HEK293 (cell line): ENCODE data around the gene HSD17B2.

Experiments used
- CTCF ChIA-PET: fragments of 350-600 bp; formaldehyde crosslinking; extraction: SDS; loops from one replicate; lab custom pipeline; 2021; ENCODE audit warnings: antibody characterized with exemption; lab: Yijun Ruan, JAX
- POLR2A ChIA-PET: fragments of 300-600 bp; formaldehyde crosslinking; extraction: SDS; loops from one replicate; lab custom pipeline; 2020; ENCODE audit warnings: antibody characterized with exemption, inconsistent platforms; lab: Yijun Ruan, JAX
- H3K27ac ChIP-seq: fragments of 200-500 bp; sonication (Bioruptor generic); 2 replicates; pipeline ENCODE4 v1.5.1; 2014; ENCODE audit warnings: low read depth, low read length, control low read depth, inconsistent platforms; ENCODE audit errors: extremely low read depth
- H3K36me3 ChIP-seq, 2 experiments: fragments of 200-500 bp in 1 of 2; sonication (Bioruptor generic) in 1 of 2; 1 replicate in 1 of 2; 2 replicates in 1 of 2; pipeline ENCODE4 v1.5.1; 2014 to 2017; ENCODE audit warnings: inconsistent platforms in 2 of 2, low read length in 2 of 2; ENCODE audit not compliant: control insufficient read depth in 2 of 2, insufficient read depth in 1 of 2
- H3K4me1 ChIP-seq: fragments of 200-500 bp; sonication (Bioruptor generic); 2 replicates; pipeline ENCODE4 v1.5.1; 2014; ENCODE audit warnings: mild to moderate bottlenecking, low read length, inconsistent platforms; ENCODE audit not compliant: control insufficient read depth, insufficient read depth
- H3K4me3 ChIP-seq: 2 replicates; pipeline ENCODE4 v1.5.1; 2011; ENCODE audit warnings: low read depth, mild to moderate bottlenecking, control low read depth, low read length, moderate library complexity
- H3K9me3 ChIP-seq: fragments of 200-500 bp; sonication (Bioruptor generic); 2 replicates; pipeline ENCODE4 v1.5.1; 2014; ENCODE audit warnings: low read depth, low read length, inconsistent platforms; ENCODE audit not compliant: control insufficient read depth, insufficient read depth
- BCL11B ChIP-seq: fragments of 450-650 bp; formaldehyde crosslinking; IDR thresholded peaks from 2 replicates; pipeline ENCODE4 v1.5.1; 2016; ENCODE audit warnings: low read depth, missing biosample characterization, missing genetic modification characterization
- ELK4 ChIP-seq: IDR thresholded peaks from 2 replicates; pipeline ENCODE4 v1.6.1; 2011; ENCODE audit warnings: mild to moderate bottlenecking, low read depth, low read length, borderline replicate concordance
- FEZF1 ChIP-seq: fragments of 450-650 bp; formaldehyde crosslinking; IDR thresholded peaks from 2 replicates; pipeline ENCODE4 v1.5.1; 2016; ENCODE audit warnings: missing biosample characterization, missing genetic modification characterization
- INSM2 ChIP-seq: fragments of 450-650 bp; formaldehyde crosslinking; IDR thresholded peaks from 2 replicates; pipeline ENCODE4 v1.5.1; 2016; ENCODE audit warnings: missing biosample characterization, missing genetic modification characterization
- KLF1 ChIP-seq: fragments of 450-650 bp; formaldehyde crosslinking; IDR thresholded peaks from 2 replicates; pipeline ENCODE4 v1.5.1; 2016; ENCODE audit warnings: missing biosample characterization, missing genetic modification characterization
- KLF16 ChIP-seq: fragments of 450-650 bp; formaldehyde crosslinking; IDR thresholded peaks from 2 replicates; pipeline ENCODE4 v1.5.1; 2017; ENCODE audit warnings: missing biosample characterization, missing genetic modification characterization
- MEIS1 ChIP-seq: sonication (generic); formaldehyde crosslinking; IDR thresholded peaks from 2 replicates; pipeline ENCODE4 v1.8.1; 2022; ENCODE audit warnings: missing genetic modification reagents, mild to moderate bottlenecking, borderline replicate concordance
- SCRT1 ChIP-seq: fragments of 450-650 bp; formaldehyde crosslinking; IDR thresholded peaks from 2 replicates; pipeline ENCODE4 v1.5.1; 2016; ENCODE audit warnings: missing biosample characterization, missing genetic modification characterization, borderline replicate concordance
- ZBTB7A ChIP-seq: fragments of 450-650 bp; formaldehyde crosslinking; IDR thresholded peaks from 2 replicates; pipeline ENCODE4 v1.5.1; 2016; ENCODE audit warnings: low read depth, missing biosample characterization, missing genetic modification characterization
- ZFP41 ChIP-seq: fragments of 450-650 bp; formaldehyde crosslinking; IDR thresholded peaks from 2 replicates; pipeline ENCODE4 v1.5.1; 2016; ENCODE audit warnings: missing biosample characterization, missing genetic modification characterization, borderline replicate concordance
- ZIC2 ChIP-seq: fragments of 450-650 bp; formaldehyde crosslinking; IDR thresholded peaks from 2 replicates; pipeline ENCODE4 v1.5.1; 2016; ENCODE audit warnings: missing biosample characterization, missing genetic modification characterization
- ZNF114 ChIP-seq: fragments of 450-650 bp; formaldehyde crosslinking; IDR thresholded peaks from 2 replicates; pipeline ENCODE4 v1.5.0; 2017; ENCODE audit warnings: missing biosample characterization, missing genetic modification characterization
- ZNF121 ChIP-seq: fragments of 450-650 bp; formaldehyde crosslinking; IDR thresholded peaks from 2 replicates; pipeline ENCODE4 v1.5.1; 2016; ENCODE audit warnings: missing biosample characterization, missing genetic modification characterization
- ZNF18 ChIP-seq: fragments of 450-650 bp; formaldehyde crosslinking; IDR thresholded peaks from 2 replicates; pipeline ENCODE4 v1.5.1; 2016; ENCODE audit warnings: missing biosample characterization, missing genetic modification characterization
- ZNF292 ChIP-seq: fragments of 450-650 bp; formaldehyde crosslinking; IDR thresholded peaks from 2 replicates; pipeline ENCODE4 v1.5.1; 2016; ENCODE audit warnings: low read depth, missing biosample characterization, missing genetic modification characterization, borderline replicate concordance
- ZNF37A ChIP-seq: fragments of 450-650 bp; IDR thresholded peaks from 2 replicates; pipeline ENCODE4 v1.5.1; 2018; ENCODE audit warnings: missing biosample characterization, missing genetic modification characterization
- ZNF394 ChIP-seq: fragments of 450-650 bp; formaldehyde crosslinking; IDR thresholded peaks from 2 replicates; pipeline ENCODE4 v1.5.1; 2016; ENCODE audit warnings: missing biosample characterization, missing genetic modification characterization, mild to moderate bottlenecking, moderate library complexity, borderline replicate concordance
- ZNF416 ChIP-seq: fragments of 450-650 bp; formaldehyde crosslinking; IDR thresholded peaks from 2 replicates; pipeline ENCODE4 v1.5.1; 2016; ENCODE audit warnings: missing biosample characterization, missing genetic modification characterization
- ZNF423 ChIP-seq: fragments of 450-650 bp; formaldehyde crosslinking; IDR thresholded peaks from 2 replicates; pipeline ENCODE4 v1.5.1; 2016; ENCODE audit warnings: missing biosample characterization, missing genetic modification characterization
- ZNF449 ChIP-seq: fragments of 450-650 bp; formaldehyde crosslinking; IDR thresholded peaks from 2 replicates; pipeline ENCODE4 v1.5.1; 2017; ENCODE audit warnings: missing biosample characterization, mild to moderate bottlenecking, missing genetic modification characterization, moderate library complexity
- ZNF488 ChIP-seq: fragments of 450-650 bp; formaldehyde crosslinking; IDR thresholded peaks from 2 replicates; pipeline ENCODE4 v1.5.1; 2016; ENCODE audit warnings: missing biosample characterization, missing genetic modification characterization
- ZNF629 ChIP-seq: fragments of 450-650 bp; formaldehyde crosslinking; IDR thresholded peaks from 2 replicates; pipeline ENCODE4 v1.5.1; 2017; ENCODE audit warnings: missing biosample characterization, missing genetic modification characterization
- ZNF654 ChIP-seq: fragments of 450-650 bp; formaldehyde crosslinking; IDR thresholded peaks from 2 replicates; pipeline ENCODE4 v1.5.1; 2016; ENCODE audit warnings: low read depth, missing biosample characterization, missing genetic modification characterization
- ZNF658 ChIP-seq: fragments of 450-650 bp; formaldehyde crosslinking; IDR thresholded peaks from 2 replicates; pipeline ENCODE4; 2016; ENCODE audit warnings: missing biosample characterization, missing genetic modification characterization
- ZNF707 ChIP-seq: fragments of 450-650 bp; formaldehyde crosslinking; IDR thresholded peaks from 2 replicates; pipeline ENCODE4 v1.5.1; 2016; ENCODE audit warnings: missing biosample characterization, missing genetic modification characterization
- ZNF791 ChIP-seq: fragments of 450-650 bp; formaldehyde crosslinking; IDR thresholded peaks from 2 replicates; pipeline ENCODE4 v1.5.1; 2016; ENCODE audit warnings: missing biosample characterization, missing genetic modification characterization

Gene HSD17B2

GRCh38 chr16:82092711-82093110 lies 57.7 kb downstream of the HSD17B2 start:
- Histone ChIP-seq H3K27ac (no peak overlapping the region), H3K4me3 (no peak overlapping the region), H3K4me1 (no peaks in the 10 kb centered on the region), H3K36me3 (no peaks in the 10 kb centered on the region), H3K9me3 (no peaks in the 10 kb centered on the region)
- ChIA-PET CTCF (no interaction called here), POLR2A (no interaction called here)
- TF ChIP-seq ELK4 (no peak), SCRT1 (no peak), ZNF488 (no peak), ZNF629 (no peak), ZNF449 (tag by site-specific recombination) (no peak), INSM2 (tag by site-specific recombination) (no peak), MEIS1 (CRISPR knock-in tag) (no peak), BCL11B (tag by site-specific recombination) (no peak), ZNF707 (tag by site-specific recombination) (no peak), ZNF654 (tag by site-specific recombination) (no peak), ZNF114 (tag by site-specific recombination) (no peak), ZNF18 (tag by site-specific recombination) (no peak), FEZF1 (no peak)

- ChIA-PET CTCF (no interaction called here), POLR2A (no interaction called here)
- H3K27ac ChIP-seq = no peak overlapping the region
- TF ChIP-seq ZNF658 (tag by site-specific recombination) = no peak
- TF ChIP-seq KLF1 (tag by site-specific recombination) = no peak
- no peak for TF ChIP-seq ZBTB7A
- no peak for TF ChIP-seq ZNF292
- TF ChIP-seq SCRT1 = no peak
- no peak for TF ChIP-seq ZNF791 (tag by site-specific recombination)
- no peak for TF ChIP-seq ZNF121 (tag by site-specific recombination)
- no peak for TF ChIP-seq ZNF394
- no peak for TF ChIP-seq ELK4
- no peak for TF ChIP-seq ZNF18 (tag by site-specific recombination)
- no peak for TF ChIP-seq ZIC2 (tag by site-specific recombination)
- no peak for TF ChIP-seq ZNF416 (tag by site-specific recombination)
- no peak for TF ChIP-seq KLF16 (tag by site-specific recombination)
- TF ChIP-seq ZNF423 = no peak
- no peak for TF ChIP-seq ZFP41
- no peak for TF ChIP-seq ZNF37A
Observed at GRCh38 chr16:82093666-82094300, 58.7 kb downstream of the HSD17B2 start.

More at GRCh38 chr16:82093666-82094300, 58.7 kb downstream of the HSD17B2 start:
- no peak overlapping the region for H3K4me3 ChIP-seq
- H3K9me3 ChIP-seq = no peaks in the 10 kb centered on the region
- no peaks in the 10 kb centered on the region for H3K4me1 ChIP-seq
- H3K36me3 ChIP-seq = no peaks in the 10 kb centered on the region
